ENCODE results near the gene CNGB1. TPM values are rescaled to one million over a fixed set of nuclear protein-coding genes. Genes with fewer than 3 reads are reported as not detected.

Gene CNGB1
- total and polyA plus RNA-seq, 4 donors, result under 0.01 TPM; not detected in 2

GRCh38 chr16:57949013-57949412 lies 21.9 kb downstream of the CNGB1 start:
- TF ChIP-seq FOXA1 (IDR thresholded peaks at IDR 0.05) (no peak), ZBTB33 (IDR thresholded peaks at IDR 0.05) (no peak), SP1 (IDR thresholded peaks at IDR 0.05) (no peak), HNF4A (conservative IDR thresholded peaks at IDR 0.05) (no peak), CTCF (IDR thresholded peaks at IDR 0.05; ENCODE audit: low read depth, low read length, missing input control) (no peak), MAX (IDR thresholded peaks at IDR 0.05) (no peak), REST (IDR thresholded peaks at IDR 0.05) (no peak)
- WGBS, result 14% methylated on average over 2 of the region's 2 CpGs
- no peaks in the 10 kb centered on the region for H3K9me3 ChIP-seq (ENCODE audit: control insufficient read depth in 4 of 4, low read length in 3 of 4)
- H3K27ac ChIP-seq (ENCODE audit: low read depth in 1 of 2, low read length in 2 of 2), result no peak overlapping the region
- H3K9ac ChIP-seq (ENCODE audit: low read depth in 1 of 2, low read length in 2 of 2), result no peak overlapping the region
- no peak for DNase-seq (ENCODE audit: low spot score)
- no peak overlapping the region for H3K4me3 ChIP-seq (ENCODE audit: low read depth in 1 of 3, low read length in 3 of 3)
- no peaks in the 10 kb centered on the region for H3K36me3 ChIP-seq (ENCODE audit: control insufficient read depth in 4 of 4, insufficient read depth in 3 of 4, low read depth in 1 of 4, low read length in 3 of 4)
- no peaks in the 10 kb centered on the region for H3K4me1 ChIP-seq (ENCODE audit: control insufficient read depth in 4 of 4, insufficient read depth in 4 of 4, low read length in 3 of 4)
- H3K27me3 ChIP-seq (ENCODE audit: control insufficient read depth in 4 of 4, insufficient read depth in 4 of 4, low read length in 3 of 4), result no peaks in the 10 kb centered on the region

- Histone ChIP-seq H3K9ac (ENCODE audit: low read depth in 1 of 2, low read length in 2 of 2) (no peak overlapping the region), H3K27me3 (ENCODE audit: control insufficient read depth in 4 of 4, insufficient read depth in 4 of 4, low read length in 3 of 4) (no peaks in the 10 kb centered on the region), H3K4me3 (ENCODE audit: low read depth in 1 of 3, low read length in 3 of 3) (no peak overlapping the region), H3K9me3 (ENCODE audit: control insufficient read depth in 4 of 4, low read length in 3 of 4) (no peaks in the 10 kb centered on the region), H3K27ac (ENCODE audit: low read depth in 1 of 2, low read length in 2 of 2) (no peak overlapping the region), H3K4me1 (ENCODE audit: control insufficient read depth in 4 of 4, insufficient read depth in 4 of 4, low read length in 3 of 4) (no peaks in the 10 kb centered on the region), H3K36me3 (ENCODE audit: control insufficient read depth in 4 of 4, insufficient read depth in 3 of 4, low read depth in 1 of 4, low read length in 3 of 4) (no peaks in the 10 kb centered on the region)
- TF ChIP-seq NR2F2 (IDR thresholded peaks at IDR 0.05) (no peak), CTCF (IDR thresholded peaks at IDR 0.05; ENCODE audit: low read depth, low read length, missing input control) (no peak), FOXA1 (IDR thresholded peaks at IDR 0.05) (no peak), ZBTB33 (IDR thresholded peaks at IDR 0.05) (no peak), RXRA (IDR thresholded peaks at IDR 0.05) (no peak)
- WGBS, result 90% methylated on average over 5 of the region's 5 CpGs
- DNase-seq (ENCODE audit: low spot score), result no peak
These were observed 22.9 kb downstream of the CNGB1 start for GRCh38 chr16:57948027-57948426.

Data from liver (tissue), 9 donors.